Transverse colon (tissue), 4 donors: ENCODE data around the gene NEK5. TPM values are rescaled to one million over a fixed set of nuclear protein-coding genes. Genes with fewer than 3 reads are reported as not detected.
"Not testable (repeated sequence)": the region's sequence is repeated elsewhere in the genome, so short reads cannot be mapped to it uniquely, and the experiment has no call there.

ENCODE experiments used
- DNase-seq: peaks from one replicate; pipeline ENCODE4 v3.0.0-alpha.2; 2019
- H3K27ac ChIP-seq, 4 donors: fragments of 200-600 bp; sonication (generic); 2 replicates each; pipeline ENCODE4 v1.5.1; 2016 to 2018; ENCODE audit warnings: inconsistent platforms in 4 of 4
- H3K27me3 ChIP-seq: fragments of 200-600 bp; sonication (generic); 2 replicates; pipeline ENCODE4 v1.5.1; 2017; ENCODE audit warnings: inconsistent platforms
- H3K36me3 ChIP-seq, 4 donors: fragments of 200-600 bp; sonication (generic); 2 replicates each; pipeline ENCODE4 v1.5.1; 2017 to 2019; ENCODE audit warnings: inconsistent platforms in 4 of 4
- H3K4me1 ChIP-seq, 4 donors: fragments of 200-600 bp; sonication (generic); 2 replicates each; pipeline ENCODE4 v1.5.1; 2017 to 2020; ENCODE audit warnings: inconsistent platforms in 4 of 4
- H3K4me3 ChIP-seq, 4 donors: fragments of 200-600 bp; sonication (generic); 1 replicate in 1 of 4; 2 replicates in 3 of 4; pipeline versions ENCODE4 v1.5.1 to v1.6.1; 2017 to 2019; ENCODE audit warnings: inconsistent platforms in 4 of 4
- H3K9me3 ChIP-seq, 2 donors: fragments of 200-600 bp; sonication (generic); 2 replicates each; pipeline ENCODE4 v1.5.1; 2017 to 2019; ENCODE audit warnings: inconsistent platforms in 2 of 2
- CTCF ChIP-seq, 5 experiments: fragments of 200-600 bp in 3 of 5; fragments of 450-650 bp in 2 of 5; sonication (generic) in 3 of 5; IDR thresholded peaks; 1 replicate in 2 of 5; 2 replicates in 3 of 5; pipeline ENCODE4 v1.5.1; 2016 to 2017; ENCODE audit warnings: antibody characterized with exemption in 5 of 5, inconsistent platforms in 3 of 5, mild to moderate bottlenecking in 2 of 5, moderate library complexity in 1 of 5
- EP300 ChIP-seq: sonication (generic); formaldehyde crosslinking; IDR thresholded peaks from one replicate; pipeline ENCODE4 v1.6.1; 2017; ENCODE audit warnings: antibody characterized with exemption, low read depth
- POLR2A ChIP-seq: fragments of 450-650 bp; IDR thresholded peaks from one replicate; pipeline ENCODE4 v1.6.1; 2016; ENCODE audit warnings: antibody characterized with exemption, mild to moderate bottlenecking, moderate library complexity
- POLR2AphosphoS5 ChIP-seq, 3 donors: sonication (generic); formaldehyde crosslinking; IDR thresholded peaks; one replicate each; pipeline ENCODE4 v1.6.1; 2016; ENCODE audit warnings: antibody characterized with exemption in 3 of 3
- WGBS, 2 donors: methylation state at CpG; one replicate each; pipeline ENCODE4 v1.1.5; 2018; ENCODE audit warnings: low coverage in 1 of 2; 5-methylcytosine and 5-hydroxymethylcytosine counted together
- in situ Hi-C, 4 donors: fragments of 200-750 bp; cut with MboI; loops; one replicate each; pipeline versions ENCODE4 v1.15.0 to v1.15.1; 2017; ENCODE audit warnings: low sequenced_read_pairs in 3 of 4, low pct_ligation_motif_present in 1 of 4, low pct_unique_long_range_greater_than_20kb in 1 of 4
- intact Hi-C: fragments of 100-400 bp; cut with DNase I; formaldehyde crosslinking; loops from one replicate; pipeline ENCODE4 v1.15.1; 2023; ENCODE audit warnings: low total_unique reads
- total RNA-seq, 4 donors: library from RNA; depleted of rRNA; stranded (reverse); fragments of >200 nt; gene quantifications; one replicate each; pipeline ENCODE4 v1.1.0, GENCODE V29; 2016

Gene NEK5
- total RNA-seq, 4 donors from 2014 or later, result 0.14 to 0.48 TPM; not detected in 2

- Histone ChIP-seq H3K27me3 (no peaks in the 10 kb centered on the region), H3K36me3 (no peaks in the 10 kb centered on the region), H3K4me3 (no peak overlapping the region), H3K4me1 (no peaks in the 10 kb centered on the region), H3K9me3 (peaks cover 22 to 23% of the 10 kb centered on the region in 2 donors), H3K27ac (no peak overlapping the region)
- TF ChIP-seq POLR2A (no peak), CTCF (IDR thresholded peaks at IDR 0.05) (no peak), POLR2AphosphoS5 (IDR thresholded peaks at IDR 0.05) (no peak), EP300 (no peak)
- DNase-seq, result no peak
- intact Hi-C loops (no loop called here), in situ Hi-C loops (no loop called here)
These were observed 61.6 kb downstream of the NEK5 start for GRCh38 chr13:52067237-52067636.

- Histone ChIP-seq H3K4me1 (no peaks in the 10 kb centered on the region), H3K36me3 (no peaks in the 10 kb centered on the region), H3K27me3 (no peaks in the 10 kb centered on the region), H3K9me3 (peaks cover 4 to 7% of the 10 kb centered on the region in 2 donors), H3K27ac (no peak overlapping the region), H3K4me3 (no peak overlapping the region)
- TF ChIP-seq POLR2AphosphoS5 (IDR thresholded peaks at IDR 0.05) (no peak), CTCF (IDR thresholded peaks at IDR 0.05) (no peak), POLR2A (no peak), EP300 (no peak)
- DNase-seq, result no peak
- in situ Hi-C loops (no loop called here), intact Hi-C loops (no loop called here)
- 36 to 50% methylated on average over 3 of the region's 3 CpGs for WGBS, 2 donors
These were observed 67.3 kb downstream of the NEK5 start for GRCh38 chr13:52061587-52061986.

GRCh38 chr13:52061064-52061463 is 67.8 kb downstream of the NEK5 start:
- intact Hi-C loops, result not testable (repeated sequence)

GRCh38 chr13:52053460-52053859 is 75.4 kb downstream of the NEK5 start:
- no peak for DNase-seq
- no peak for TF ChIP-seq EP300
- TF ChIP-seq POLR2A, result no peak
- no peak for TF ChIP-seq CTCF (IDR thresholded peaks at IDR 0.05)
- TF ChIP-seq POLR2AphosphoS5 (IDR thresholded peaks at IDR 0.05), result no peak
- no peak overlapping the region for H3K27ac ChIP-seq
- WGBS, 2 donors, result 74 to 75% methylated on average over 2 to 4 of the region's 4 CpGs
- H3K9me3 ChIP-seq, result peaks cover 0 to 5% of the 10 kb centered on the region in 2 donors
- intact Hi-C loops, result no loop called here
- no peaks in the 10 kb centered on the region for H3K4me1 ChIP-seq
- no peaks in the 10 kb centered on the region for H3K36me3 ChIP-seq
- no peaks in the 10 kb centered on the region for H3K27me3 ChIP-seq
- in situ Hi-C loops, result no loop called here
- H3K4me3 ChIP-seq, result no peak overlapping the region

More at GRCh38 chr13:52061064-52061463, 67.8 kb downstream of the NEK5 start:
- DNase-seq, H3K9me3 ChIP-seq, H3K4me3 ChIP-seq, H3K36me3 ChIP-seq, in situ Hi-C loops, H3K27ac ChIP-seq, H3K4me1 ChIP-seq, H3K27me3 ChIP-seq: not testable (repeated sequence)
- 88 to 94% methylated on average over 2 to 3 of the region's 3 CpGs for WGBS, 2 donors

GRCh38 chr13:52051400-52051799 is 77.5 kb downstream of the NEK5 start:
- H3K27ac ChIP-seq, result no peak overlapping the region
- in situ Hi-C loops, result no loop called here
- no peaks in the 10 kb centered on the region for H3K27me3 ChIP-seq
- TF ChIP-seq POLR2AphosphoS5 (IDR thresholded peaks at IDR 0.05) (no peak), CTCF (IDR thresholded peaks at IDR 0.05) (no peak), EP300 (no peak), POLR2A (no peak)
- H3K4me3 ChIP-seq, result no peak overlapping the region
- peaks cover 0 to 5% of the 10 kb centered on the region in 2 donors for H3K9me3 ChIP-seq
- WGBS, 2 donors, result 52 to 86% methylated on average over 2 to 7 of the region's 7 CpGs
- no peak for DNase-seq
- H3K4me1 ChIP-seq, result no peaks in the 10 kb centered on the region
- no peaks in the 10 kb centered on the region for H3K36me3 ChIP-seq
- intact Hi-C loops, result no loop called here
